GM12875 (cell line): Measurements from ENCODE around the gene GALNT16.

ENCODE experiments used
- H3K4me3 ChIP-seq: one replicate; pipeline ENCODE4 v1.5.1; 2011; ENCODE audit warnings: low read depth, low read length, control low read depth
- CTCF ChIP-seq: IDR thresholded peaks from 2 replicates; pipeline ENCODE4 v1.5.1; 2011; ENCODE audit warnings: low read depth, mild to moderate bottlenecking, control low read depth, inconsistent platforms, low read length, moderate library complexity, borderline replicate concordance; ENCODE audit not compliant: insufficient read depth

GALNT16 gene

GRCh38 chr14:69312608-69313007, 52.6 kb downstream of the GALNT16 start:
- no peak overlapping the region for H3K4me3 ChIP-seq
- no peak for TF ChIP-seq CTCF

GRCh38 chr14:69313176-69313575, 53.2 kb downstream of the GALNT16 start:
- H3K4me3 ChIP-seq: no peak overlapping the region
- TF ChIP-seq CTCF: no peak

GRCh38 chr14:69314327-69314726, 54.4 kb downstream of the GALNT16 start:
- no peak overlapping the region for H3K4me3 ChIP-seq
- TF ChIP-seq CTCF: no peak

GRCh38 chr14:69315301-69315700, 55.3 kb downstream of the GALNT16 start:
- TF ChIP-seq CTCF: no peak
- H3K4me3 ChIP-seq: no peak overlapping the region

- no peak overlapping the region for H3K4me3 ChIP-seq
- no peak for TF ChIP-seq CTCF
These were observed 56.6 kb downstream of the GALNT16 start for GRCh38 chr14:69316449-69317101.

GRCh38 chr14:69317102-69317755, 57.3 kb downstream of the GALNT16 start:
- TF ChIP-seq CTCF: no peak
- H3K4me3 ChIP-seq: no peak overlapping the region

GRCh38 chr14:69317780-69318179, 57.8 kb downstream of the GALNT16 start:
- TF ChIP-seq CTCF: no peak
- H3K4me3 ChIP-seq: no peak overlapping the region
